ENCODE results near the gene LY6G6C. TPM values are rescaled to one million over a fixed set of nuclear protein-coding genes. Genes with fewer than 3 reads are reported as not detected.

The LY6G6C gene
- total and polyA plus RNA-seq, 2 donors (not counting 1 experiment from before 2014, with no cell fraction given), result 0.13 TPM; not detected in 1

- Histone ChIP-seq H3K9me3 (ENCODE audit: control extremely low read depth in 1 of 3, control insufficient read depth in 2 of 3, insufficient read depth in 1 of 3, low read length in 2 of 3) (no peaks in the 10 kb centered on the region), H2AFZ (ENCODE audit: insufficient read depth, low read depth, low read length, poor library complexity, severe bottlenecking) (no peak within 1 kb of the TSS), H3K9ac (ENCODE audit: low read length) (no peak within 1 kb of the TSS), H3K27ac (ENCODE audit: low read length in 2 of 2) (no peak within 1 kb of the TSS), H3K36me3 (replicated peaks in 1 of 2; ENCODE audit: control extremely low read depth in 1 of 2, control insufficient read depth in 1 of 2, extremely low read depth in 1 of 2, insufficient read depth in 2 of 2, low read length in 1 of 2) (no peaks in the 10 kb centered on the region), H3K4me1 (ENCODE audit: control insufficient read depth in 2 of 2, insufficient read depth in 2 of 2, low read length in 2 of 2) (peaks cover 10 to 16% of the 10 kb centered on the region in 2 donors), H3K4me2 (replicated peaks; ENCODE audit: low read depth, low read length, poor library complexity, severe bottlenecking) (no peak within 1 kb of the TSS), H3K27me3 (replicated peaks in 1 of 4; ENCODE audit: control extremely low read depth in 1 of 4, control insufficient read depth in 3 of 4, insufficient read depth in 4 of 4, low read length in 3 of 4) (no peaks in the 10 kb centered on the region), H4K20me1 (ENCODE audit: control insufficient read depth, insufficient read depth, low read length, poor library complexity, severe bottlenecking) (no peaks in the 10 kb centered on the region), H3K4me3 (ENCODE audit: control extremely low read depth in 1 of 5, extremely low read depth in 1 of 5, insufficient read depth in 1 of 5, low read depth in 2 of 5, low read length in 4 of 5) (no peak within 1 kb of the TSS), H3K79me2 (ENCODE audit: control insufficient read depth, insufficient read depth, low read length) (no peaks in the 10 kb centered on the region)
- 88% methylated on average over 12 of the region's 16 CpGs for WGBS (ENCODE audit: insufficient coverage)
- ATAC-seq (ENCODE audit: low read depth) (no peak), DNase-seq (no peak)
- POLR2A ChIA-PET, result interaction anchor here (0.6 to 0.7 kb wide), 2 partner anchors 21 to 63 kb away, joined by 3 to 7 read pairs; partner anchors contain the start of gene BAG6
- Mint-ChIP-seq H3K9me3 (ENCODE audit: insufficient read depth) (no peaks in the 10 kb centered on the region), H3K4me3 (no peak within 1 kb of the TSS), H3K27ac (no peak within 1 kb of the TSS), H3K27me3 (peaks cover 3% of the 10 kb centered on the region), H3K4me1 (peaks cover 14% of the 10 kb centered on the region)
- CTCF ChIA-PET, result interaction anchor here (0.7 to 3.3 kb wide), 3 partner anchors 10 to 54 kb away, joined by 3 to 10 read pairs (median 4); no protein-coding TSS in a partner anchor
- TF ChIP-seq CTCF (IDR thresholded peaks at IDR 0.05), result no peak
- TF ChIP-seq EZH2 (IDR thresholded peaks at IDR 0.05; ENCODE audit: borderline replicate concordance, insufficient read depth, low read depth, low read length, poor library complexity, severe bottlenecking), result no peak
- intact Hi-C loops (cut with micrococcal nuclease), result no loop called here
Measured at GRCh38 chr6:31715022-31715958, 6.3 kb downstream of the LY6G6C start, which contains the start of gene LY6G6D. TSS of gene LY6G6D (plus strand) at chr6:31715348. CDS start at chr6:31715356, 8 bp downstream.
